HEK293 (cell line): ENCODE data around the gene AKT2.
A peak's percentile ranks its signal among the peaks of the same experiment; 100 is the strongest.

Experiments used
- CTCF ChIA-PET: fragments of 350-600 bp; formaldehyde crosslinking; extraction: SDS; loops from one replicate; lab custom pipeline; 2021; ENCODE audit warnings: antibody characterized with exemption; lab: Yijun Ruan, JAX
- POLR2A ChIA-PET: fragments of 300-600 bp; formaldehyde crosslinking; extraction: SDS; loops from one replicate; lab custom pipeline; 2020; ENCODE audit warnings: antibody characterized with exemption, inconsistent platforms; lab: Yijun Ruan, JAX
- H3K27ac ChIP-seq: fragments of 200-500 bp; sonication (Bioruptor generic); 2 replicates; pipeline ENCODE4 v1.5.1; 2014; ENCODE audit warnings: low read depth, low read length, control low read depth, inconsistent platforms; ENCODE audit errors: extremely low read depth
- H3K36me3 ChIP-seq, 2 experiments: fragments of 200-500 bp in 1 of 2; sonication (Bioruptor generic) in 1 of 2; 1 replicate in 1 of 2; 2 replicates in 1 of 2; pipeline ENCODE4 v1.5.1; 2014 to 2017; ENCODE audit warnings: inconsistent platforms in 2 of 2, low read length in 2 of 2; ENCODE audit not compliant: control insufficient read depth in 2 of 2, insufficient read depth in 1 of 2
- H3K4me1 ChIP-seq: fragments of 200-500 bp; sonication (Bioruptor generic); 2 replicates; pipeline ENCODE4 v1.5.1; 2014; ENCODE audit warnings: mild to moderate bottlenecking, low read length, inconsistent platforms; ENCODE audit not compliant: control insufficient read depth, insufficient read depth
- H3K4me3 ChIP-seq: 2 replicates; pipeline ENCODE4 v1.5.1; 2011; ENCODE audit warnings: low read depth, mild to moderate bottlenecking, control low read depth, low read length, moderate library complexity
- H3K9me3 ChIP-seq: fragments of 200-500 bp; sonication (Bioruptor generic); 2 replicates; pipeline ENCODE4 v1.5.1; 2014; ENCODE audit warnings: low read depth, low read length, inconsistent platforms; ENCODE audit not compliant: control insufficient read depth, insufficient read depth
- GLIS1 ChIP-seq: fragments of 450-650 bp; formaldehyde crosslinking; IDR thresholded peaks from 2 replicates; pipeline ENCODE4 v1.5.1; 2016; ENCODE audit warnings: missing biosample characterization, missing genetic modification characterization
- KLF1 ChIP-seq: fragments of 450-650 bp; formaldehyde crosslinking; IDR thresholded peaks from 2 replicates; pipeline ENCODE4 v1.5.1; 2016; ENCODE audit warnings: missing biosample characterization, missing genetic modification characterization
- KLF9 ChIP-seq: fragments of 450-650 bp; formaldehyde crosslinking; IDR thresholded peaks from 2 replicates; pipeline ENCODE4 v1.5.1; 2016; ENCODE audit warnings: missing biosample characterization, missing genetic modification characterization, low read depth
- OSR2 ChIP-seq: fragments of 450-650 bp; formaldehyde crosslinking; IDR thresholded peaks from 2 replicates; pipeline ENCODE4 v1.5.1; 2016; ENCODE audit warnings: missing biosample characterization, missing genetic modification characterization
- SP7 ChIP-seq: fragments of 450-650 bp; formaldehyde crosslinking; IDR thresholded peaks from 2 replicates; pipeline ENCODE4 v1.5.1; 2016; ENCODE audit warnings: missing biosample characterization, missing genetic modification characterization
- TRIM28 ChIP-seq: IDR thresholded peaks from 2 replicates; pipeline ENCODE4 v1.6.1; 2011; ENCODE audit warnings: low read length, control low read depth, borderline replicate concordance
- YY2 ChIP-seq: fragments of 450-650 bp; formaldehyde crosslinking; IDR thresholded peaks from 2 replicates; pipeline ENCODE4 v1.5.1; 2016; ENCODE audit warnings: missing biosample characterization, missing genetic modification characterization
- ZBTB48 ChIP-seq: fragments of 450-650 bp; formaldehyde crosslinking; IDR thresholded peaks from 2 replicates; pipeline ENCODE4 v1.5.1; 2016; ENCODE audit warnings: missing biosample characterization, missing genetic modification characterization
- ZIC2 ChIP-seq: fragments of 450-650 bp; formaldehyde crosslinking; IDR thresholded peaks from 2 replicates; pipeline ENCODE4 v1.5.1; 2016; ENCODE audit warnings: missing biosample characterization, missing genetic modification characterization
- ZNF157 ChIP-seq: fragments of 450-650 bp; formaldehyde crosslinking; IDR thresholded peaks from 2 replicates; pipeline ENCODE4 v1.5.1; 2016; ENCODE audit warnings: missing biosample characterization, missing genetic modification characterization
- ZNF202 ChIP-seq: fragments of 450-650 bp; formaldehyde crosslinking; IDR thresholded peaks from 2 replicates; pipeline ENCODE4 v1.5.1; 2016; ENCODE audit warnings: missing biosample characterization, missing genetic modification characterization, borderline replicate concordance
- ZNF211 ChIP-seq: fragments of 450-650 bp; formaldehyde crosslinking; IDR thresholded peaks from 2 replicates; pipeline ENCODE4 v1.5.1; 2016; ENCODE audit warnings: low read depth, missing biosample characterization, missing genetic modification characterization
- ZNF394 ChIP-seq: fragments of 450-650 bp; formaldehyde crosslinking; IDR thresholded peaks from 2 replicates; pipeline ENCODE4 v1.5.1; 2016; ENCODE audit warnings: missing biosample characterization, missing genetic modification characterization, mild to moderate bottlenecking, moderate library complexity, borderline replicate concordance
- ZNF423 ChIP-seq: fragments of 450-650 bp; formaldehyde crosslinking; IDR thresholded peaks from 2 replicates; pipeline ENCODE4 v1.5.1; 2016; ENCODE audit warnings: missing biosample characterization, missing genetic modification characterization
- ZNF48 ChIP-seq: fragments of 450-650 bp; formaldehyde crosslinking; IDR thresholded peaks from 2 replicates; pipeline ENCODE4 v1.5.1; 2016; ENCODE audit warnings: missing biosample characterization, missing genetic modification characterization
- ZNF623 ChIP-seq: fragments of 450-650 bp; formaldehyde crosslinking; IDR thresholded peaks from 2 replicates; pipeline ENCODE4 v1.5.1; 2016; ENCODE audit warnings: missing biosample characterization, missing genetic modification characterization
- ZNF76 ChIP-seq: fragments of 450-650 bp; formaldehyde crosslinking; IDR thresholded peaks from 2 replicates; pipeline ENCODE4; 2016; ENCODE audit warnings: low read depth, missing biosample characterization, missing genetic modification characterization, borderline replicate concordance
- TF ChIP-seq, protein P1 (sequence below): fragments of 450-650 bp; formaldehyde crosslinking; IDR thresholded peaks from 2 replicates; pipeline ENCODE4 v1.5.1; 2016; ENCODE audit warnings: missing biosample characterization, missing genetic modification characterization
- TF ChIP-seq, protein P2 (sequence below): fragments of 450-650 bp; formaldehyde crosslinking; IDR thresholded peaks from 2 replicates; pipeline ENCODE4 v1.5.1; 2016; ENCODE audit warnings: missing biosample characterization, missing genetic modification characterization
- TF ChIP-seq, protein P3 (sequence below): fragments of 450-650 bp; formaldehyde crosslinking; IDR thresholded peaks from 2 replicates; pipeline ENCODE4 v1.5.1; 2016; ENCODE audit warnings: missing biosample characterization, missing genetic modification characterization
- TF ChIP-seq, protein P4 (sequence below): fragments of 450-650 bp; formaldehyde crosslinking; IDR thresholded peaks from 2 replicates; pipeline ENCODE4 v1.5.1; 2016; ENCODE audit warnings: missing biosample characterization, missing genetic modification characterization
- TF ChIP-seq, protein P5 (sequence below): fragments of 450-650 bp; formaldehyde crosslinking; IDR thresholded peaks from 2 replicates; pipeline ENCODE4 v1.5.1; 2017; ENCODE audit warnings: missing biosample characterization, missing genetic modification characterization

The AKT2 gene

DNA sequence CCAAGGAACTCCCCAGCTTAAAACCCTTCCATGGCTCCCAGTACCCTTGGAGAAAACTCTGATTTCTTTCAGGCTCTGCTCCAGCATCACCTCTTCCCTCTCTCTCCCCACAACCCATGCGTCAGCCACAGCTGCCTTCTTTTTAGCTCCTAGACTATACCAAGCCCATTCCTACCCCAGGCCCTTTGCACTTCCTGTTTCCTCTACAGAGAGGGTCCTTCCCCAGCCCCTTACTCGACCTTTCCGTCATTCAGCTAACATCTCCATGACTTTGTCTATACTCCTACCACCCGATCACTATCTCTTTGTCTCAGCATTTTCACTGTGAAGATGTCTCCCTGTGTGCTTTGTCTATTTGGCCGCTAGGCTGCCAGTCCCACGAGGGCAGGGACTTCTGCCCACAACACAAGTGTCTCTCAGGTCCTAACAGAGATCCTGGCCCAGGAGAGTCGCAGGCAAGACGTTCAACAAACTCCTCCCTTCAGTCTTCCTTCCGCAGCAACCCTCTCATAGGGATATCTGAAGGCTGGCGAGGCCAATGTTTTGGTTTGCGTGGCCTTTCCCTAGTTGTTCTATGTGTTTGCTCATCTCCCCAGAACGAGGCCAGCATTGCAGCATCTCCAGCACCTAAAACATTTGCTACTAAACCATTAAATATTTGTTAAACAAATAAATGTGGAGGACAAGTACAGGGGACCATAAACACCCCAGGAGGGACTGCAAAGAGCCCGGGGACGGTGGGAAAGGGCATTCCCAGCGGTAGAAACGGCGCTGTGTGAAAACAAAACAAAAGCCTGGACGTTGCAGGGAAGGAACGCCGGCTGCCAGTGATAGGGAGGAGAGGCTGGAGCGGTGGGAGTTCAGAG, 59.5 kb downstream of the AKT2 start:
- Histone ChIP-seq H3K27ac (no peak overlapping the region), H3K4me1 (peaks cover 4% of the 10 kb centered on the region), H3K36me3 (peaks cover 0 to 1% of the 10 kb centered on the region in 2 experiments; a peak in 1 of 3 replicates), H3K4me3 (no peak overlapping the region)
- ChIA-PET CTCF (interaction anchor here (0.7 to 1.2 kb wide), 3 partner anchors 55 to 86 kb away, joined by 3 to 7 read pairs (median 3); no protein-coding TSS in a partner anchor), POLR2A (no interaction called here)
- TF ChIP-seq ZIC2 (tag by site-specific recombination), result peak; percentile 97
- TF ChIP-seq ZNF623 (tag by site-specific recombination), result peak; percentile 99
- no peak for TF ChIP-seq SP7 (tag by site-specific recombination)
- TF ChIP-seq ZNF157 (tag by site-specific recombination), result no peak
- TF ChIP-seq ZNF423 (tag by site-specific recombination), result peak; percentile 66
- 0 out of 2 replicates have a peak, but pooled peaks have one; percentile 7 for TF ChIP-seq ZBTB48 (tag by site-specific recombination)
- 0 out of 2 replicates have a peak, but pooled peaks have one; percentile 27 for TF ChIP-seq ZNF211 (tag by site-specific recombination)
- peak; percentile 64 for TF ChIP-seq GLIS1
- TF ChIP-seq ZNF48 (tag by site-specific recombination), result no peak
- TF ChIP-seq, protein P1, sequence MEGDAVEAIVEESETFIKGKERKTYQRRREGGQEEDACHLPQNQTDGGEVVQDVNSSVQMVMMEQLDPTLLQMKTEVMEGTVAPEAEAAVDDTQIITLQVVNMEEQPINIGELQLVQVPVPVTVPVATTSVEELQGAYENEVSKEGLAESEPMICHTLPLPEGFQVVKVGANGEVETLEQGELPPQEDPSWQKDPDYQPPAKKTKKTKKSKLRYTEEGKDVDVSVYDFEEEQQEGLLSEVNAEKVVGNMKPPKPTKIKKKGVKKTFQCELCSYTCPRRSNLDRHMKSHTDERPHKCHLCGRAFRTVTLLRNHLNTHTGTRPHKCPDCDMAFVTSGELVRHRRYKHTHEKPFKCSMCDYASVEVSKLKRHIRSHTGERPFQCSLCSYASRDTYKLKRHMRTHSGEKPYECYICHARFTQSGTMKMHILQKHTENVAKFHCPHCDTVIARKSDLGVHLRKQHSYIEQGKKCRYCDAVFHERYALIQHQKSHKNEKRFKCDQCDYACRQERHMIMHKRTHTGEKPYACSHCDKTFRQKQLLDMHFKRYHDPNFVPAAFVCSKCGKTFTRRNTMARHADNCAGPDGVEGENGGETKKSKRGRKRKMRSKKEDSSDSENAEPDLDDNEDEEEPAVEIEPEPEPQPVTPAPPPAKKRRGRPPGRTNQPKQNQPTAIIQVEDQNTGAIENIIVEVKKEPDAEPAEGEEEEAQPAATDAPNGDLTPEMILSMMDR (tag by site-specific recombination), result peak; percentile 45; the same call in 1 of the 2 replicates
- TF ChIP-seq, protein P2, sequence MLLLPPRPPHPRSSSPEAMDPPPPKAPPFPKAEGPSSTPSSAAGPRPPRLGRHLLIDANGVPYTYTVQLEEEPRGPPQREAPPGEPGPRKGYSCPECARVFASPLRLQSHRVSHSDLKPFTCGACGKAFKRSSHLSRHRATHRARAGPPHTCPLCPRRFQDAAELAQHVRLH (tag by site-specific recombination), result peak; percentile 64; the same call in 1 of the 2 replicates
- TF ChIP-seq, all 188 proteins: peak for 8
- peaks cover 3% of the 10 kb centered on the region for H3K9me3 ChIP-seq

DNA sequence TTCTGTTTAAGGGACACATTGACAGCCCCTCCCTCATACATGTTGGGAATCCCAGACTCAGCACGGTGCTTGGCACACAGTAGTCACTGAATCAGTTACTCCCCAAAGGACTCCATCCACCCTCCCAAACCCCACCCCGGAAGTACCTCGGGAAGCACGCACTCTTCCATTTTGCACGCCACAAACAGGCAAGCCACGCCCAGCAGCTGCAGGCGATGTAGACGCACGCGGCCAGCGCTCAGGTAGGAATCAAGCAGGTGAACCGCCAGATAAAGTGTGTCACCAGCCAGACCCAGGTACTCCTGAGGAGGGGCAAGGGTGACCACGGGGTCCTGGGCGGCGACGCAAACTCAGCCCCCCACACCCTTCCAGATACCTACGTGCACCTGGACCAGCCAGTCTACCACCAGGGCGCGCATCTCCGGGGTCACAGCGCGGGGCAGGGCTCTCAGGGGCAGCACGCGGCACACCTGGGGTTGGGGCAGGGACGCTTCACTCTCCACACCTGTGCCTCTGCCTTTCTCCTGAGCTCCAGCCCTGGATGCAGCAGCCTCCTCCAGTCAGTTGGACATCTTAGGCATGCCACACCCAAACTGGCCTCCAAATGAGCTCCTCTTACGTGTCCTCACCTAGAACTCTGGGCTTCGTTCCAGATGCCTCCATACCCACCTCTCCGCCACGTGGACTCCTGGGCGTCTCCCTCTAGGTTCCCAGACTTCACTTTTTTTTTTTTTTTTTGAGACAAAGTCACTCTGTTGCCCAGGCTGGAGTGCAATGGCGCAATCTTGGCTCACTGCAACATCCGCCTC, 60.6 kb downstream of the AKT2 start:
- POLR2A ChIA-PET, result interaction anchor here (0.6 kb wide), 1 partner anchor 23 kb away, joined by 3 read pairs; no protein-coding TSS in a partner anchor
- TF ChIP-seq, protein P3, sequence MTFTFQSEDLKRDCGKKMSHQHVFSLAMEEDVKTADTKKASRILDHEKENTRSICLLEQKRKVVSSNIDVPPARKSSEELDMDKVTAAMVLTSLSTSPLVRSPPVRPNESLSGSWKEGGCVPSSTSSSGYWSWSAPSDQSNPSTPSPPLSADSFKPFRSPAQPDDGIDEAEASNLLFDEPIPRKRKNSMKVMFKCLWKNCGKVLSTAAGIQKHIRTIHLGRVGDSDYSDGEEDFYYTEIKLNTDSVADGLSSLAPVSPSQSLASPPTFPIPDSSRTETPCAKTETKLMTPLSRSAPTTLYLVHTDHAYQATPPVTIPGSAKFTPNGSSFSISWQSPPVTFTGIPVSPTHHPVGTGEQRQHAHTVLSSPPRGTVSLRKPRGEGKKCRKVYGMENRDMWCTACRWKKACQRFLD (tag by site-specific recombination), result no peak
- TF ChIP-seq ZNF394 (tag by site-specific recombination) (no peak), TRIM28 (no peak), KLF1 (peak; percentile 93), ZNF76 (tag by site-specific recombination) (no peak), YY2 (0 out of 2 replicates have a peak, but pooled peaks have one; percentile 20), OSR2 (tag by site-specific recombination) (no peak), ZNF202 (tag by site-specific recombination) (no peak), KLF9 (tag by site-specific recombination) (0 out of 2 replicates have a peak, but pooled peaks have one; percentile 13)
- TF ChIP-seq, protein P4, sequence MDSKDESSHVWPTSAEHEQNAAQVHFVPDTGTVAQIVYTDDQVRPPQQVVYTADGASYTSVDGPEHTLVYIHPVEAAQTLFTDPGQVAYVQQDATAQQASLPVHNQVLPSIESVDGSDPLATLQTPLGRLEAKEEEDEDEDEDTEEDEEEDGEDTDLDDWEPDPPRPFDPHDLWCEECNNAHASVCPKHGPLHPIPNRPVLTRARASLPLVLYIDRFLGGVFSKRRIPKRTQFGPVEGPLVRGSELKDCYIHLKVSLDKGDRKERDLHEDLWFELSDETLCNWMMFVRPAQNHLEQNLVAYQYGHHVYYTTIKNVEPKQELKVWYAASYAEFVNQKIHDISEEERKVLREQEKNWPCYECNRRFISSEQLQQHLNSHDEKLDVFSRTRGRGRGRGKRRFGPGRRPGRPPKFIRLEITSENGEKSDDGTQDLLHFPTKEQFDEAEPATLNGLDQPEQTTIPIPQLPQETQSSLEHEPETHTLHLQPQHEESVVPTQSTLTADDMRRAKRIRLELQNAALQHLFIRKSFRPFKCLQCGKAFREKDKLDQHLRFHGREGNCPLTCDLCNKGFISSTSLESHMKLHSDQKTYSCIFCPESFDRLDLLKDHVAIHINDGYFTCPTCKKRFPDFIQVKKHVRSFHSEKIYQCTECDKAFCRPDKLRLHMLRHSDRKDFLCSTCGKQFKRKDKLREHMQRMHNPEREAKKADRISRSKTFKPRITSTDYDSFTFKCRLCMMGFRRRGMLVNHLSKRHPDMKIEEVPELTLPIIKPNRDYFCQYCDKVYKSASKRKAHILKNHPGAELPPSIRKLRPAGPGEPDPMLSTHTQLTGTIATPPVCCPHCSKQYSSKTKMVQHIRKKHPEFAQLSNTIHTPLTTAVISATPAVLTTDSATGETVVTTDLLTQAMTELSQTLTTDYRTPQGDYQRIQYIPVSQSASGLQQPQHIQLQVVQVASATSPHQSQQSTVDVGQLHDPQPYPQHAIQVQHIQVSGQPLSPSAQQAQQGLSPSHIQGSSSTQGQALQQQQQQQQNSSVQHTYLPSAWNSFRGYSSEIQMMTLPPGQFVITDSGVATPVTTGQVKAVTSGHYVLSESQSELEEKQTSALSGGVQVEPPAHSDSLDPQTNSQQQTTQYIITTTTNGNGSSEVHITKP, result no peak
- TF ChIP-seq, protein P5, sequence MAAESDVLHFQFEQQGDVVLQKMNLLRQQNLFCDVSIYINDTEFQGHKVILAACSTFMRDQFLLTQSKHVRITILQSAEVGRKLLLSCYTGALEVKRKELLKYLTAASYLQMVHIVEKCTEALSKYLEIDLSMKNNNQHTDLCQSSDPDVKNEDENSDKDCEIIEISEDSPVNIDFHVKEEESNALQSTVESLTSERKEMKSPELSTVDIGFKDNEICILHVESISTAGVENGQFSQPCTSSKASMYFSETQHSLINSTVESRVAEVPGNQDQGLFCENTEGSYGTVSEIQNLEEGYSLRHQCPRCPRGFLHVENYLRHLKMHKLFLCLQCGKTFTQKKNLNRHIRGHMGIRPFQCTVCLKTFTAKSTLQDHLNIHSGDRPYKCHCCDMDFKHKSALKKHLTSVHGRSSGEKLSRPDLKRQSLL (tag by site-specific recombination), result no peak

More for the DNA sequence above, 60.6 kb downstream of the AKT2 start:
- no peak overlapping the region for H3K27ac ChIP-seq
- H3K4me1 ChIP-seq, result peaks cover 9% of the 10 kb centered on the region
- H3K36me3 ChIP-seq, result no peaks in the 10 kb centered on the region; a peak in 1 of 3 replicates
- CTCF ChIA-PET, result interaction anchor here (0.6 to 1.2 kb wide), 4 partner anchors 54 to 763 kb away, joined by 3 to 7 read pairs (median 3); no protein-coding TSS in a partner anchor
- H3K9me3 ChIP-seq, result peaks cover 3% of the 10 kb centered on the region
- no peak overlapping the region for H3K4me3 ChIP-seq
